DOHH2 (cell line): ENCODE data around the gene RBFOX2.
A peak's percentile ranks its signal among the peaks of the same experiment; 100 is the strongest.

Source experiments
- H3F3A ChIP-seq: fragments of 200-600 bp; sonication (generic), shearing (Covaris generic); 2 replicates; pipeline ENCODE4 v1.6.0; 2016; ENCODE audit warnings: antibody characterized with exemption, mild to moderate bottlenecking; ENCODE audit not compliant: control insufficient read depth, insufficient read depth
- H3K27ac ChIP-seq: fragments of 200-600 bp; sonication (generic); 2 replicates; pipeline ENCODE4 v1.5.1; 2014; ENCODE audit warnings: low read depth, mild to moderate bottlenecking, low read length, moderate library complexity
- H3K27me3 ChIP-seq: fragments of 200-600 bp; sonication (generic); 2 replicates; pipeline ENCODE4 v1.6.1; 2014; ENCODE audit warnings: mild to moderate bottlenecking, low read length, mixed read lengths; ENCODE audit not compliant: control insufficient read depth
- H3K36me3 ChIP-seq: fragments of 200-600 bp; sonication (generic); 2 replicates; pipeline ENCODE4 v1.6.1; 2014; ENCODE audit warnings: mild to moderate bottlenecking, low read length, moderate library complexity, mixed read lengths; ENCODE audit not compliant: control insufficient read depth
- H3K4me1 ChIP-seq: fragments of 200-600 bp; sonication (generic); 2 replicates; pipeline ENCODE4 v1.6.1; 2014; ENCODE audit warnings: mild to moderate bottlenecking, low read length, mixed read lengths; ENCODE audit not compliant: control insufficient read depth
- H3K4me2 ChIP-seq: fragments of 200-600 bp; sonication (generic); 2 replicates; pipeline ENCODE4 v1.6.0; 2014; ENCODE audit warnings: mild to moderate bottlenecking, low read length, moderate library complexity
- H3K4me3 ChIP-seq: fragments of 200-600 bp; sonication (generic); 2 replicates; pipeline ENCODE4 v1.5.1; 2014; ENCODE audit warnings: mild to moderate bottlenecking, low read length, mixed read lengths
- H3K79me2 ChIP-seq: fragments of 200-600 bp; sonication (generic); 2 replicates; pipeline ENCODE4 v1.6.1; 2014; ENCODE audit warnings: mild to moderate bottlenecking, low read length, mixed read lengths; ENCODE audit not compliant: control insufficient read depth
- H3K9me2 ChIP-seq: fragments of 200-600 bp; sonication (generic); replicated peaks from 2 replicates; pipeline ENCODE4 v1.6.1; 2014; ENCODE audit warnings: mild to moderate bottlenecking, low read length, mixed read lengths; ENCODE audit not compliant: control insufficient read depth
- H3K9me3 ChIP-seq: fragments of 200-600 bp; sonication (generic); 2 replicates; pipeline ENCODE4 v1.6.1; 2014; ENCODE audit warnings: antibody characterized with exemption, low read length, mixed read lengths; ENCODE audit not compliant: control insufficient read depth, insufficient read depth
- H4K20me1 ChIP-seq: fragments of 200-600 bp; sonication (generic); 2 replicates; pipeline ENCODE4 v1.6.0; 2014; ENCODE audit warnings: low read depth, mild to moderate bottlenecking, antibody characterized with exemption, low read length, moderate library complexity; ENCODE audit not compliant: control insufficient read depth, insufficient read depth
- CTCF ChIP-seq: fragments of 200-600 bp; sonication (generic); IDR thresholded peaks from one replicate; pipeline ENCODE4 v1.5.1; 2014; ENCODE audit warnings: antibody characterized with exemption, mild to moderate bottlenecking, low read depth, low read length; ENCODE audit not compliant: poor library complexity, severe bottlenecking
- EZH2phosphoT487 ChIP-seq: fragments of 200-600 bp; sonication (generic); IDR thresholded peaks from 2 replicates; pipeline ENCODE4 v1.6.1; 2017; ENCODE audit warnings: borderline replicate concordance, mild to moderate bottlenecking, antibody characterized with exemption, low read length, moderate library complexity, mixed read lengths

The RBFOX2 gene

GRCh38 chr22:35717572-35717971, 311.1 kb downstream of the RBFOX2 start, which contains the start of gene APOL5:
Gene APOL5, plus strand, starts transcription at chr22:35717872. Its CDS starts 0 bp downstream, at chr22:35717872.
- Histone ChIP-seq H3K36me3 (no peaks in the 10 kb centered on the region), H3K79me2 (no peaks in the 10 kb centered on the region), H3K9me2 (no peaks in the 10 kb centered on the region), H3K4me2 (no peak within 1 kb of the TSS), H3K9me3 (no peaks in the 10 kb centered on the region), H4K20me1 (no peaks in the 10 kb centered on the region), H3F3A (no peaks in the 10 kb centered on the region; the same call in 1 of the 2 replicates), H3K4me3 (no peak within 1 kb of the TSS), H3K27ac (no peak within 1 kb of the TSS), H3K4me1 (peaks cover 8% of the 10 kb centered on the region), H3K27me3 (no peaks in the 10 kb centered on the region)
- TF ChIP-seq CTCF = no peak
- TF ChIP-seq EZH2phosphoT487 = no peak

- Histone ChIP-seq H3K4me2 (no peak overlapping the region), H3K4me1 (peaks cover 7% of the 10 kb centered on the region), H3K27me3 (no peaks in the 10 kb centered on the region), H3K9me3 (no peaks in the 10 kb centered on the region), H4K20me1 (no peaks in the 10 kb centered on the region), H3K27ac (no peak overlapping the region), H3K9me2 (no peaks in the 10 kb centered on the region), H3K36me3 (no peaks in the 10 kb centered on the region), H3K79me2 (no peaks in the 10 kb centered on the region), H3K4me3 (no peak overlapping the region), H3F3A (no peaks in the 10 kb centered on the region; the same call in 1 of the 2 replicates)
- TF ChIP-seq CTCF = peak; percentile 59
- no peak for TF ChIP-seq EZH2phosphoT487
Observed at GRCh38 chr22:35712672-35713071, 316.0 kb downstream of the RBFOX2 start.

GRCh38 chr22:35711336-35711735, 317.3 kb downstream of the RBFOX2 start:
- Histone ChIP-seq H4K20me1 (no peaks in the 10 kb centered on the region), H3K4me2 (no peak overlapping the region), H3K9me2 (no peaks in the 10 kb centered on the region), H3K27me3 (no peaks in the 10 kb centered on the region), H3K36me3 (no peaks in the 10 kb centered on the region), H3K4me1 (peaks cover 7% of the 10 kb centered on the region), H3K27ac (no peak overlapping the region), H3K4me3 (no peak overlapping the region), H3F3A (no peaks in the 10 kb centered on the region; the same call in 1 of the 2 replicates), H3K9me3 (no peaks in the 10 kb centered on the region), H3K79me2 (no peaks in the 10 kb centered on the region)
- TF ChIP-seq CTCF = no peak
- no peak for TF ChIP-seq EZH2phosphoT487
